ENCODE data around the gene NUP205. TPM values are rescaled to one million over a fixed set of nuclear protein-coding genes. Genes with fewer than 3 reads are reported as not detected.

NUP205 gene
- total and polyA plus RNA-seq, 2 donors: 50.9 to 68.2 TPM

DNA sequence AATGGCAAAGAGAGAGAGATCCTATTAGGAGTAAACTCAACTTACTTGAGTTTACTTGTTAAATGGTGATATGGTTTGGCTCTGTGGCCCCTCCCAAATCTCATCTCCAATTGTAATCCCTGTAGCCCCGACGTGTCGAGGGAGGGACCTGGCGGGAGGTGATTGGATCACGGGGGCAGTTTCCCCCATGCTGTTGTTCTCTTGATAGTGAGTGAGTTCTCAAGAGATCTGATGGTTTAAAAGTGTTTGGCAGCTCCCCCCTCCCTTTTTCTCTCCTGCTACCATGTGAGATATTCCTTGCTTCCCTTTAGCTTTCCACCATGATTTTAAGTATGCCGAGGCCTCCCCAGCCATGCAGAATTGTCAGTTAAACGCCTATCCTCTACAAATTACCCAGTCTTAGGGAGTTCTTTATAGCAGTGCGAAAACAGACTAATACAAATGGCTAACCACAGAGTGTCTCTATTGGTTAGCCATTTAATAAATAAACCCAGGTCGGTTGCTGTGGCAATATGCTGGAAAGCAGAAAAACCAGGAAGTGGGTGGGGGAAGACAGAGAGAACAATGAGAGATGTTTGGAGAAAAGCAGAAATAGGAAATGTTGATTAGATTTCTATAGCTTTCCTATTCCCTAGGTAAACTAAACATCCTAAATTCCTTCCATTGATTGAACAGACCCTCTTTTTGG, 101.6 kb downstream of the NUP205 start:
- 90% methylated on average over 9 of the region's 9 CpGs for WGBS

DNA sequence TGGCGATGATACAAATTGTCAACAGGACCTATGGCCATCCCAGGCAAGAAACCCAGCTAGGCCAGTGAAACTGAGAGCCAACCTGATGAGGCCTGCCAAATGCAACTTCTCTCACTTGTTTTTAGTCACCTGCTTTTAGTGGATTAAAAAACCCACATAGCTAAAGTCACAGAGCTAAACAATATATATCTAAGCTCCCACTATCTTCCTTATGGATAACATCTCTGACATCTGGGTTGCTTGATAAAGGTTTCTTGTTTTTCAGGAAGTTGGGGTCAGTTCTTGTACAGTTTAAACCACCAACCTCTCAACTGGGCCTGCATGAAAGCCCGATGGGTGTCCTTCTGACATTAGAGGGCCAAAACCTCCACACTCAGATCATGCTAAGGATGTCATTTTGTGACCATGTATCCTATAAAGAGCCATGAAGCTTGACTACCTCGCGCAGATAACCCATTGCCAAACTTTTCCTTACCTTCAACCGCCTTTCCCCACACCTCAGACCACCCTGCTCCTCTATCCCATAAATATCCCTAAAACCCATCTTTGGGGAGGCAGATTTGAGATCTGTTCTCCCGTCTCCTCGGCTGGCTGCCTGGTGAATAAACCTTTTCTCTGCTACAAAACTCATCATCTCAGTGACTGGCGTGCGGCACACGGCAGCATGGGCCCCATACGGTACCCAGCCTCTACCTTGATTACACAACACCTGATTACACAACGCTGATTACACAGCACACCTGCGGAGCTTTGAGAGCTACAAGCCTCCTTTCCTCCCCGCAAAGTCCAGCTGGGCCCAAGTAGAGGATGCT, 103.8 kb downstream of the NUP205 start:
- WGBS: 86% methylated on average over 14 of the region's 14 CpGs
- no peaks in the 10 kb centered on the region for H3K27me3 ChIP-seq (ENCODE audit: control insufficient read depth in 2 of 2, insufficient read depth in 1 of 2, low read length in 1 of 2)
- peak overlapping the region; percentile 74 to 98 for H3K4me3 ChIP-seq (ENCODE audit: low read length in 2 of 2)
- H3K27ac ChIP-seq (ENCODE audit: low read depth in 1 of 2, low read length in 1 of 2): peak overlapping the region in 1 of 2 donors; percentile 75
- DNase-seq (ENCODE audit: low read depth in 6 of 9, low spot score in 9 of 9): peak in 2 of 9 donors; percentile 10 to 21
- peaks cover 10 to 16% of the 10 kb centered on the region in 2 donors for H3K4me1 ChIP-seq (ENCODE audit: control insufficient read depth in 2 of 2, insufficient read depth in 2 of 2, low read length in 2 of 2)
- H3K36me3 ChIP-seq (ENCODE audit: control insufficient read depth in 2 of 2, insufficient read depth in 2 of 2, low read length in 1 of 2): no peaks in the 10 kb centered on the region
- H3K9me3 ChIP-seq (ENCODE audit: control insufficient read depth in 2 of 2, insufficient read depth in 1 of 2, low read length in 1 of 2): no peaks in the 10 kb centered on the region

More for the DNA sequence above, 101.6 kb downstream of the NUP205 start:
- Histone ChIP-seq H3K27ac (ENCODE audit: low read depth in 1 of 2, low read length in 1 of 2) (no peak overlapping the region), H3K27me3 (ENCODE audit: control insufficient read depth in 2 of 2, insufficient read depth in 1 of 2, low read length in 1 of 2) (no peaks in the 10 kb centered on the region), H3K9me3 (ENCODE audit: control insufficient read depth in 2 of 2, insufficient read depth in 1 of 2, low read length in 1 of 2) (no peaks in the 10 kb centered on the region), H3K4me1 (ENCODE audit: control insufficient read depth in 2 of 2, insufficient read depth in 2 of 2, low read length in 2 of 2) (peaks cover 10 to 16% of the 10 kb centered on the region in 2 donors), H3K4me3 (ENCODE audit: low read length in 2 of 2) (no peak overlapping the region), H3K36me3 (ENCODE audit: control insufficient read depth in 2 of 2, insufficient read depth in 2 of 2, low read length in 1 of 2) (no peaks in the 10 kb centered on the region)
- DNase-seq (ENCODE audit: low read depth in 6 of 9, low spot score in 9 of 9): no peak

DNA sequence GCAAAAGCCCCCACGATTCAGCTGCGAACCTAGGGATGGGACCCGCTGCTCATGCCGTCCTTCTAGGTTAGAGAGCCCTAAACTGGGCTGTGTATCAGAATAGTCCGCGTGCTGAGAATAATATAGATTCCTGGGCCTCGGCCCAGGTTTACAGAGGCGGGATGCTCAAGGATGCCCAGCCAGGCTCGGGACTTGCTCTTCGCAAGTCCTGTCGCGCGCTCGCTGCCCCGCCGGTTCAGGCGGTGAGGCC, 104.3 kb downstream of the NUP205 start:
- WGBS: 23% methylated on average over 17 of the region's 17 CpGs
- H3K4me3 ChIP-seq (ENCODE audit: low read length in 2 of 2): peak overlapping the region; percentile 74 to 98
- H3K36me3 ChIP-seq (ENCODE audit: control insufficient read depth in 2 of 2, insufficient read depth in 2 of 2, low read length in 1 of 2): no peaks in the 10 kb centered on the region
- peak in 1 of 9 donors; percentile 30 for DNase-seq (ENCODE audit: low read depth in 6 of 9, low spot score in 9 of 9)
- peak overlapping the region; percentile 55 to 75 for H3K27ac ChIP-seq (ENCODE audit: low read depth in 1 of 2, low read length in 1 of 2)
- peaks cover 10 to 16% of the 10 kb centered on the region in 2 donors for H3K4me1 ChIP-seq (ENCODE audit: control insufficient read depth in 2 of 2, insufficient read depth in 2 of 2, low read length in 2 of 2)
- H3K27me3 ChIP-seq (ENCODE audit: control insufficient read depth in 2 of 2, insufficient read depth in 1 of 2, low read length in 1 of 2): no peaks in the 10 kb centered on the region
- no peaks in the 10 kb centered on the region for H3K9me3 ChIP-seq (ENCODE audit: control insufficient read depth in 2 of 2, insufficient read depth in 1 of 2, low read length in 1 of 2)

DNA sequence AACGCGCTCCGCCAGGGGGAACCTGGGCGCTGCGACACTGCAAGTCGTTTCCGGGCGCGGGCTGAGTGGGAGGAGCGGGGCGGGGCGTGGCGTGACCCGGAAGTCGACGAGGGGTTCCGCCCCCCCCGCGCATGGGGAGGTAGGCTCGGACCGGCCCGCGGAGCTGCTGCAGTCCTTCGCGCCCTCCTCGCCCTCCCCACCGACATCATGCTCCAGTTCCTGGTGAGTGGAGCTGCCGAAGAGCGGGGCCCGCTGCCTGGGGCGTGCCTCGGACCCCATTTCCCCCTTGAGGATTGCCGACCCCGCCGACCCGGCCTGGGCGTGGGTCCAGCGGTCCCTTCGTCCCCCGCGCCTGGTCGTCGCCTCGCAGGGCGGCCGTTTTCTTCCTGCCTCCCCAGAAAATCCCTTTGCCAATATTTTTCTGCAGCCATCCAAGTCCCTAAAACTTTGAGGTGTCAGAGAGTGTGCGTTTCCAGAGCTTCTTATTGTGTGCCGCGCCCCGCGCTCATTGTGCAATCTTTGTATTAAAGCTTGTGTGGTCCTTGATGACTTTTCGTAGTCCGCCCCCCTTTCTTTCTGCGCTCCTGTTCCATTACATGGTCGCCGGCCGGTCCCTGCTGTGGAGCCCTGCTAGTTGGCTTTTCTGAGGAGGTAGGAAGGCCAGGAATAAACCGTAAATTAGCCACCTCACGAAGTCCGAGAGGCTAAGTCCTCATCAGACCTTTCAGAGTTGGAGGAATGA, 104.8 kb downstream of the NUP205 start, which contains the start of gene STMP1:
Gene STMP1 (plus strand): TSS at position 142 of the 742 bp plus-strand sequence.
- peak within 1 kb of the TSS; percentile 82 for H3K27ac ChIP-seq (ENCODE audit: low read depth in 1 of 2, low read length in 1 of 2)
- peak within 1 kb of the TSS; percentile 74 to 98 for H3K4me3 ChIP-seq (ENCODE audit: low read length in 2 of 2)
- H3K36me3 ChIP-seq (ENCODE audit: control insufficient read depth in 2 of 2, insufficient read depth in 2 of 2, low read length in 1 of 2): no peaks in the 10 kb centered on the region
- under 1% methylated on average over 60 of the region's 60 CpGs for WGBS
- H3K27me3 ChIP-seq (ENCODE audit: control insufficient read depth in 2 of 2, insufficient read depth in 1 of 2, low read length in 1 of 2): no peaks in the 10 kb centered on the region
- peak; percentile 66 to 95 (median 87) for DNase-seq (ENCODE audit: low read depth in 6 of 9, low spot score in 9 of 9)
- no peaks in the 10 kb centered on the region for H3K9me3 ChIP-seq (ENCODE audit: control insufficient read depth in 2 of 2, insufficient read depth in 1 of 2, low read length in 1 of 2)
- H3K4me1 ChIP-seq (ENCODE audit: control insufficient read depth in 2 of 2, insufficient read depth in 2 of 2, low read length in 2 of 2): peaks cover 10 to 16% of the 10 kb centered on the region in 2 donors

DNA sequence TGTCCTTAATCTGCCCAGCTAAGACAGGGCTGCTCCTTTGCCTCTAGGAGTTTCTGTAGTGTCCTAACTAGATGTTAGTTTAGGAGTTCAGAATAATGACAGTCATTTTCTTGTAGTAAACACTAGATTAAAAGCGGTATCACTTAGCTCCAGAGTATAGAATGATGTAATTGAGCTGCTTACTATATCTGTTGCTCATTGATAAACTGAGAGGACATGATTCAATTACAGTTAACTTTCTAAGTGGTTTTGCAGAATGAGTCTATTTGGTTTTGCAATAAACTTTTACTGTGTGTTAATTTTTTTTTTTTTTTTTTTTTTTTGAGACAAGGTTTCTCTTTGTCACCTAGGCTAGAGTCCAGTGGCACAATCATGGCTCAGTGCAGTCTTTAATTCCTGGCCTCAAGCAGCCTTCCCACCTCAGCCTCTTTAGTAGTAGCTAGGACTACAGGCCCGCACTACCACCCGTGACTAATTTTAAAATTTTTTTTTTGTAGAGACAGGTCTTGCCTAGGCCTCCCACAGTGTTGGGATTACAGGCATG, 106.4 kb downstream of the NUP205 start:
- 96% methylated on average over 3 of the region's 3 CpGs for WGBS
- no peaks in the 10 kb centered on the region for H3K36me3 ChIP-seq (ENCODE audit: control insufficient read depth in 2 of 2, insufficient read depth in 2 of 2, low read length in 1 of 2)
- no peak overlapping the region for H3K27ac ChIP-seq (ENCODE audit: low read depth in 1 of 2, low read length in 1 of 2)
- H3K9me3 ChIP-seq (ENCODE audit: control insufficient read depth in 2 of 2, insufficient read depth in 1 of 2, low read length in 1 of 2): peaks cover 0 to 4% of the 10 kb centered on the region in 2 donors
- peaks cover 10 to 16% of the 10 kb centered on the region in 2 donors for H3K4me1 ChIP-seq (ENCODE audit: control insufficient read depth in 2 of 2, insufficient read depth in 2 of 2, low read length in 2 of 2)
- DNase-seq (ENCODE audit: low read depth in 6 of 9, low spot score in 9 of 9): no peak
- no peak overlapping the region for H3K4me3 ChIP-seq (ENCODE audit: low read length in 2 of 2)
- H3K27me3 ChIP-seq (ENCODE audit: control insufficient read depth in 2 of 2, insufficient read depth in 1 of 2, low read length in 1 of 2): no peaks in the 10 kb centered on the region

DNA sequence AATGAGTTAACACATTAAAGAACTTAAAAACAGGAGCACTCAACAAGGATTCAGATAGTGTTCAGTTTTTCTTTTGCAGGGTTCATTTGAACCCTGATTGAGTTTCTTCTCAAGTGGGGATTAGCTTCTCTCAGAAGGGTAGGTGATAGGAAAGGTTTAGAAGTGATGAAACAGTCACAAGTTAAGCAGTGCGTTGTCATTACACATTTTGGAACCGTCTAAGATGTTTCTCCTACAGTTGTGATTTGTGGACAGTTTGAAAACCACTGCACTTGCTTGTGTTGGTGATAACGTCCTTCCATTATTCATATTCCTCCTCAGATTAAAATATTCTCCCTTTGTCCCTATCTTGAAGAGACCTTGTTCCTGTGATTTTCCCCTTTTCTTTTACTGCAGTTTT, 107.3 kb downstream of the NUP205 start:
- peaks cover 10 to 16% of the 10 kb centered on the region in 2 donors for H3K4me1 ChIP-seq (ENCODE audit: control insufficient read depth in 2 of 2, insufficient read depth in 2 of 2, low read length in 2 of 2)

DNA sequence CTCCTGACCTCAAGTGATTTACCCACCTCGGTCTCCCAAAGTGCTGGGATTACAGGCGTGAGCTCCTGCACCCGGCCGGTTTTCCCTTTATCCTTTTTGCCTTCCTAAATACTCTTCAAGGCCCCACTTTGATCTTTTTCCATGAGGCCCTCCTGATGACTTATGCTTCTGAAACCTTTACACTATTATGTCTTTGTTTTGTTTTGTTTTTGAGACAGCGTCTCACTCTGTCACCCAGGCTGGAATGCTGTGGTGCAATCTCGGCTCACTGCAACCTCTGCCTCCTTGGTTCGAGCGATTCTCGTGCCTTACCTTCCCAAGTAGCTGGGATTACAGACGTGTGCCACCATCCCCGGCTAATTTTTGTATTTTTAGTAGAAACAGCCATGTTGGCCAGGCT, 108.4 kb downstream of the NUP205 start:
- H3K9me3 ChIP-seq (ENCODE audit: control insufficient read depth in 2 of 2, insufficient read depth in 1 of 2, low read length in 1 of 2): peaks cover 0 to 4% of the 10 kb centered on the region in 2 donors
- H3K36me3 ChIP-seq (ENCODE audit: control insufficient read depth in 2 of 2, insufficient read depth in 2 of 2, low read length in 1 of 2): no peaks in the 10 kb centered on the region
- 98% methylated on average over 11 of the region's 11 CpGs for WGBS
- no peak for DNase-seq (ENCODE audit: low read depth in 6 of 9, low spot score in 9 of 9)
- H3K27me3 ChIP-seq (ENCODE audit: control insufficient read depth in 2 of 2, insufficient read depth in 1 of 2, low read length in 1 of 2): no peaks in the 10 kb centered on the region
- H3K27ac ChIP-seq (ENCODE audit: low read depth in 1 of 2, low read length in 1 of 2): no peak overlapping the region
- no peak overlapping the region for H3K4me3 ChIP-seq (ENCODE audit: low read length in 2 of 2)
- peaks cover 10 to 16% of the 10 kb centered on the region in 2 donors for H3K4me1 ChIP-seq (ENCODE audit: control insufficient read depth in 2 of 2, insufficient read depth in 2 of 2, low read length in 2 of 2)

More for the DNA sequence above, 107.3 kb downstream of the NUP205 start:
- Histone ChIP-seq H3K27ac (ENCODE audit: low read depth in 1 of 2, low read length in 1 of 2) (no peak overlapping the region), H3K36me3 (ENCODE audit: control insufficient read depth in 2 of 2, insufficient read depth in 2 of 2, low read length in 1 of 2) (no peaks in the 10 kb centered on the region), H3K9me3 (ENCODE audit: control insufficient read depth in 2 of 2, insufficient read depth in 1 of 2, low read length in 1 of 2) (peaks cover 0 to 4% of the 10 kb centered on the region in 2 donors), H3K4me3 (ENCODE audit: low read length in 2 of 2) (no peak overlapping the region), H3K27me3 (ENCODE audit: control insufficient read depth in 2 of 2, insufficient read depth in 1 of 2, low read length in 1 of 2) (no peaks in the 10 kb centered on the region)
- WGBS: 90% methylated on average over 3 of the region's 3 CpGs
- DNase-seq (ENCODE audit: low read depth in 6 of 9, low spot score in 9 of 9): no peak

DNA sequence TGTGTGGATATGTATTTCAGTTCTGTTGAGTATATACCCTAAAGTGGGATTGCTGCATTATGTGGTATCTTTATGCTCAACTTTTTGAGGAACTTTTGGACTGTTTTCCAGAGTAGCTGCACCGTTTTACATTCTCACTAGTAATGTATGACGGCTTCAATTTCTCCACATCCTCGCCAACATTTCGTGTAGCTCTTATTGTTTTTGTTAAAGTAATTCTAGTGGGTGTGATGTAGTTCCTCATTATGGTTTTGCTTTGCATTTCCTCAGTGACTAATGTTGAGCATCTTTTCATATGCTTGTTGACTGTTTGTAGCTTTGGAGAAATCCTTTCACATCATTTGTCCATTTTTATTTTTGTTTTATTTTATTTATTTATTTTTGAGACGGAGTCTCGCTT, 109.1 kb downstream of the NUP205 start:
- no peak for DNase-seq (ENCODE audit: low read depth in 6 of 9, low spot score in 9 of 9)
- no peak overlapping the region for H3K4me3 ChIP-seq (ENCODE audit: low read length in 2 of 2)
- H3K9me3 ChIP-seq (ENCODE audit: control insufficient read depth in 2 of 2, insufficient read depth in 1 of 2, low read length in 1 of 2): peaks cover 0 to 4% of the 10 kb centered on the region in 2 donors
- no peaks in the 10 kb centered on the region for H3K36me3 ChIP-seq (ENCODE audit: control insufficient read depth in 2 of 2, insufficient read depth in 2 of 2, low read length in 1 of 2)
- WGBS: 90% methylated on average over 6 of the region's 6 CpGs
- no peaks in the 10 kb centered on the region for H3K27me3 ChIP-seq (ENCODE audit: control insufficient read depth in 2 of 2, insufficient read depth in 1 of 2, low read length in 1 of 2)
- peaks cover 10 to 12% of the 10 kb centered on the region in 2 donors for H3K4me1 ChIP-seq (ENCODE audit: control insufficient read depth in 2 of 2, insufficient read depth in 2 of 2, low read length in 2 of 2)
- no peak overlapping the region for H3K27ac ChIP-seq (ENCODE audit: low read depth in 1 of 2, low read length in 1 of 2)
